Esophagus squamous epithelium (tissue), 5 donors: ENCODE results near the gene PASD1. TPM values are rescaled to one million over a fixed set of nuclear protein-coding genes. Genes with fewer than 3 reads are reported as not detected.

Source experiments
- DNase-seq: peaks from one replicate; lab custom pipeline; 2025; lab: John Stamatoyannopoulos, UW
- H3K27ac ChIP-seq, 4 donors: fragments of 200-600 bp; sonication (generic); one replicate each; pipeline ENCODE4 v1.5.1; 2016 to 2019; ENCODE audit warnings: mild to moderate bottlenecking in 1 of 4
- H3K27me3 ChIP-seq, 4 donors: fragments of 200-600 bp; sonication (generic); 1 replicate in 3 of 4; 2 replicates in 1 of 4; pipeline versions ENCODE4 v1.5.1 to v1.6.0; 2017 to 2021; ENCODE audit warnings: antibody characterized with exemption in 1 of 4
- H3K36me3 ChIP-seq, 3 donors: fragments of 200-600 bp; sonication (generic); one replicate each; pipeline ENCODE4 v1.5.1; 2016 to 2019
- H3K4me1 ChIP-seq, 3 donors: fragments of 200-600 bp; sonication (generic); one replicate each; pipeline ENCODE4 v1.5.1; 2017 to 2019
- H3K4me3 ChIP-seq, 4 donors: fragments of 200-600 bp; sonication (generic); 1 replicate in 3 of 4; 2 replicates in 1 of 4; pipeline ENCODE4 v1.5.1; 2016 to 2019; ENCODE audit warnings: mild to moderate bottlenecking in 2 of 4, moderate library complexity in 1 of 4
- H3K9me3 ChIP-seq, 3 donors: fragments of 200-600 bp; sonication (generic); one replicate each; pipeline ENCODE4 v1.5.1; 2016 to 2019
- CTCF ChIP-seq, 6 experiments: fragments of 450-650 bp in 4 of 6; fragments of 200-600 bp in 2 of 6; sonication (generic) in 2 of 6; IDR thresholded peaks; one replicate each; pipeline ENCODE4 v1.5.1; 2016 to 2019; ENCODE audit warnings: antibody characterized with exemption in 6 of 6, mild to moderate bottlenecking in 4 of 6, moderate library complexity in 4 of 6
- POLR2A ChIP-seq, 4 donors: fragments of 450-650 bp; IDR thresholded peaks; one replicate each; pipeline ENCODE4 v1.6.1; 2017; ENCODE audit warnings: antibody characterized with exemption in 4 of 4, mild to moderate bottlenecking in 4 of 4, moderate library complexity in 3 of 4
- WGBS, 2 donors: methylation state at CpG; one replicate each; pipeline ENCODE4 v1.1.5; 2018; 5-methylcytosine and 5-hydroxymethylcytosine counted together
- intact Hi-C: fragments of 100-400 bp; cut with DNase I; formaldehyde crosslinking; loops from one replicate; pipeline ENCODE4 v1.15.0; 2022
- total RNA-seq, 4 donors: library from RNA; depleted of rRNA; stranded (reverse); fragments of >200 nt; gene quantifications; one replicate each; pipeline ENCODE4 v1.1.0, GENCODE V29; 2016
- donor health status: DM: yes; HTN: yes; CAD: no.

The PASD1 gene
- total RNA-seq, 4 donors from 2014 or later: not detected

- H3K4me3 ChIP-seq: no peak overlapping the region
- DNase-seq: no peak
- H3K27me3 ChIP-seq: no peaks in the 10 kb centered on the region
- H3K27ac ChIP-seq: no peak overlapping the region
- H3K36me3 ChIP-seq: no peaks in the 10 kb centered on the region
- no peaks in the 10 kb centered on the region for H3K4me1 ChIP-seq
- no peaks in the 10 kb centered on the region for H3K9me3 ChIP-seq
- TF ChIP-seq POLR2A (IDR thresholded peaks at IDR 0.05): no peak
- TF ChIP-seq CTCF (IDR thresholded peaks at IDR 0.05): no peak
- 82 to 83% methylated on average over 3 to 7 of the region's 9 CpGs for WGBS, 2 donors
- intact Hi-C loops: no loop called here
These were observed 138.7 kb downstream of the PASD1 start for GRCh38 chrX:151702026-151702714.

GRCh38 chrX:151702741-151703340, 139.4 kb downstream of the PASD1 start:
- Histone ChIP-seq H3K4me1 (no peaks in the 10 kb centered on the region), H3K27ac (no peak overlapping the region), H3K27me3 (no peaks in the 10 kb centered on the region), H3K36me3 (no peaks in the 10 kb centered on the region), H3K9me3 (no peaks in the 10 kb centered on the region), H3K4me3 (no peak overlapping the region)
- WGBS, 2 donors: 57 to 100% methylated on average over 1 to 5 of the region's 7 CpGs
- intact Hi-C loops: no loop called here
- DNase-seq: no peak
- TF ChIP-seq CTCF (IDR thresholded peaks at IDR 0.05) (no peak), POLR2A (IDR thresholded peaks at IDR 0.05) (no peak)

GRCh38 chrX:151703487-151703886, 140.0 kb downstream of the PASD1 start:
- Histone ChIP-seq H3K27me3 (no peaks in the 10 kb centered on the region), H3K36me3 (no peaks in the 10 kb centered on the region), H3K27ac (no peak overlapping the region), H3K9me3 (no peaks in the 10 kb centered on the region), H3K4me3 (no peak overlapping the region), H3K4me1 (no peaks in the 10 kb centered on the region)
- no peak for DNase-seq
- WGBS, 2 donors: 0 to 29% methylated on average over 3 to 7 of the region's 7 CpGs
- intact Hi-C loops: no loop called here
- TF ChIP-seq CTCF (IDR thresholded peaks at IDR 0.05) (no peak), POLR2A (IDR thresholded peaks at IDR 0.05) (no peak)

GRCh38 chrX:151704041-151704663, 140.7 kb downstream of the PASD1 start:
- Histone ChIP-seq H3K27me3 (no peaks in the 10 kb centered on the region), H3K4me1 (no peaks in the 10 kb centered on the region), H3K27ac (no peak overlapping the region), H3K4me3 (peak overlapping the region in 1 of 4 donors; percentile 32), H3K9me3 (no peaks in the 10 kb centered on the region), H3K36me3 (no peaks in the 10 kb centered on the region)
- intact Hi-C loops: no loop called here
- TF ChIP-seq POLR2A (IDR thresholded peaks at IDR 0.05) (no peak), CTCF (IDR thresholded peaks at IDR 0.05) (no peak)
- DNase-seq: no peak
- WGBS, 2 donors: 35 to 50% methylated on average over 13 of the region's 13 CpGs

GRCh38 chrX:151708821-151709220, 145.3 kb downstream of the PASD1 start:
- intact Hi-C loops: no loop called here
- WGBS, 2 donors: 74 to 79% methylated on average over 6 to 7 of the region's 7 CpGs
- Histone ChIP-seq H3K27me3 (no peaks in the 10 kb centered on the region), H3K36me3 (no peaks in the 10 kb centered on the region), H3K4me3 (no peak overlapping the region), H3K9me3 (no peaks in the 10 kb centered on the region), H3K27ac (no peak overlapping the region), H3K4me1 (no peaks in the 10 kb centered on the region)
- no peak for DNase-seq
- TF ChIP-seq POLR2A (IDR thresholded peaks at IDR 0.05) (no peak), CTCF (IDR thresholded peaks at IDR 0.05) (no peak)
